K562 (cell line): ENCODE measurements around the gene KNTC1. TPM values are rescaled to one million over a fixed set of nuclear protein-coding genes. Genes with fewer than 3 reads are reported as not detected.

Source experiments
- ATAC-seq: fragments of 200-7000 bp; cut with Tn5 transposase; 3 replicates; pipeline ENCODE4 v1.9.1; 2020; ENCODE audit warnings: moderate library complexity
- BruUV-seq: library from RNA; stranded (reverse); fragments of 400-500 nt; replicated peaks from 2 replicates; lab custom pipeline; 2021; lab: Mats Ljungman, UMichigan
- CTCF ChIA-PET: fragments of 300-600 bp; formaldehyde crosslinking; extraction: SDS; loops from one replicate; lab custom pipeline; 2021; ENCODE audit warnings: low intra/inter-chr PET ratio; lab: Yijun Ruan, JAX
- POLR2A ChIA-PET: fragments of 300-600, 350-650 bp; sonication (Branson Sonifier 250); formaldehyde crosslinking; extraction: SDS; loops from one replicate; lab custom pipeline; 2021; ENCODE audit warnings: antibody characterized with exemption, inconsistent platforms; lab: Yijun Ruan, JAX
- DNase-seq, 4 experiments: peaks; one replicate each; pipeline versions ENCODE4 v3.0.0 to v3.0.0-alpha.2; 2011 to 2018; ENCODE audit warnings: low spot score in 3 of 4, mixed read lengths in 3 of 4; ENCODE audit errors: extremely low read depth in 1 of 4
- FAIRE-seq: peaks from 2 replicates; lab custom pipeline; 2011; peaks lifted over from hg19 to GRCh38; lab: Jason Lieb, UNC
- H2AFZ ChIP-seq: 2 replicates; pipeline ENCODE4 v1.6.0; 2011; ENCODE audit warnings: low read depth, low read length, control low read depth, inconsistent platforms
- H3K27ac ChIP-seq: fragments of 200-600 bp; 3 replicates; pipeline ENCODE4 v1.8.0; 2011; ENCODE audit warnings: low read depth, mild to moderate bottlenecking, control low read depth, inconsistent platforms, low read length, moderate library complexity, mixed read lengths; ENCODE audit errors: extremely low read depth
- H3K27me3 ChIP-seq, 2 experiments: fragments of 300-600 bp in 1 of 2; 2 replicates in 1 of 2; 3 replicates in 1 of 2; pipeline versions ENCODE4 v1.6.0 to v1.8.0; 2011; ENCODE audit warnings: inconsistent platforms in 2 of 2, low read length in 2 of 2, mild to moderate bottlenecking in 1 of 2, mixed read lengths in 1 of 2, moderate library complexity in 1 of 2; ENCODE audit not compliant: control insufficient read depth in 2 of 2, insufficient read depth in 2 of 2
- H3K36me3 ChIP-seq: fragments of 300-600 bp; 3 replicates; pipeline ENCODE4 v1.8.0; 2011; ENCODE audit warnings: mild to moderate bottlenecking, low read length, inconsistent platforms; ENCODE audit not compliant: control insufficient read depth, insufficient read depth
- H3K4me1 ChIP-seq, 2 experiments: fragments of 200-600 bp in 1 of 2; replicated peaks in 1 of 2; 2 replicates in 1 of 2; 3 replicates in 1 of 2; pipeline versions ENCODE4 v1.5.1 to v1.8.0; 2011; ENCODE audit warnings: inconsistent platforms in 2 of 2, low read length in 2 of 2, mild to moderate bottlenecking in 1 of 2, mixed read lengths in 1 of 2, moderate library complexity in 1 of 2; ENCODE audit not compliant: control insufficient read depth in 2 of 2, insufficient read depth in 2 of 2
- H3K4me2 ChIP-seq: 2 replicates; pipeline ENCODE4 v1.6.1; 2011; ENCODE audit warnings: low read length, control low read depth, inconsistent platforms, mixed read lengths; ENCODE audit not compliant: insufficient read depth
- H3K4me3 ChIP-seq: fragments of 200-600 bp; sonication (generic), shearing (Covaris generic); 2 replicates; pipeline ENCODE4 v1.5.1; 2016; ENCODE audit warnings: control low read depth, inconsistent platforms
- H3K79me2 ChIP-seq: fragments of 200-600 bp; 3 replicates; pipeline ENCODE4 v1.8.0; 2011; ENCODE audit warnings: low read length, inconsistent platforms; ENCODE audit not compliant: control insufficient read depth, insufficient read depth
- H3K9ac ChIP-seq, 2 experiments: 2 replicates each; pipeline versions ENCODE4 v1.6.0 to v1.6.1; 2011; ENCODE audit warnings: low read depth in 2 of 2, low read length in 2 of 2, control low read depth in 1 of 2, inconsistent platforms in 1 of 2, mild to moderate bottlenecking in 1 of 2, mixed read lengths in 1 of 2; ENCODE audit not compliant: insufficient read depth in 1 of 2
- H3K9me1 ChIP-seq: one replicate; pipeline ENCODE4 v1.6.0; 2011; ENCODE audit warnings: inconsistent platforms, mild to moderate bottlenecking, low read length, moderate library complexity; ENCODE audit not compliant: control insufficient read depth, insufficient read depth
- H3K9me3 ChIP-seq: replicated peaks from 2 replicates; pipeline ENCODE4 v1.5.1; 2011; ENCODE audit warnings: low read depth, low read length, inconsistent platforms; ENCODE audit not compliant: control insufficient read depth, insufficient read depth
- H4K20me1 ChIP-seq: replicated peaks from 2 replicates; pipeline ENCODE4 v1.6.1; 2011; ENCODE audit warnings: low read length, inconsistent platforms, mixed read lengths; ENCODE audit not compliant: control insufficient read depth, insufficient read depth
- BRCA1 ChIP-seq, 2 experiments: fragments of 450-650 bp in 1 of 2; sonication (generic) in 1 of 2; formaldehyde crosslinking in 1 of 2; IDR thresholded peaks; 2 replicates each; pipeline versions ENCODE4 v1.5.0 to v1.6.1; 2017 to 2020; ENCODE audit warnings: mild to moderate bottlenecking in 1 of 2, missing genetic modification reagents in 1 of 2
- FOXM1 ChIP-seq, 2 experiments: fragments of 450-650 bp in 1 of 2; sonication (generic) in 1 of 2; formaldehyde crosslinking in 1 of 2; IDR thresholded peaks; 2 replicates each; pipeline versions ENCODE4 v1.6.1 to v1.9.0; 2017 to 2022; ENCODE audit warnings: low read depth in 2 of 2, mild to moderate bottlenecking in 2 of 2, missing genetic modification reagents in 1 of 2, moderate library complexity in 1 of 2
- HDAC6 ChIP-seq: IDR thresholded peaks from 2 replicates; pipeline ENCODE4 v1.6.1; 2012; ENCODE audit warnings: low read depth, mild to moderate bottlenecking, control low read depth, inconsistent platforms, low read length, moderate library complexity
- KAT8 ChIP-seq: fragments of 450-650 bp; IDR thresholded peaks from 2 replicates; pipeline ENCODE4 v1.6.1; 2016; ENCODE audit warnings: low read depth, mild to moderate bottlenecking
- MCM7 ChIP-seq, 2 experiments: fragments of 450-650 bp; IDR thresholded peaks; 2 replicates each; pipeline ENCODE4 v1.6.1; 2016 to 2018
- RFX5 ChIP-seq: IDR thresholded peaks from 2 replicates; pipeline ENCODE4 v1.6.1; 2011; ENCODE audit warnings: low read depth, mild to moderate bottlenecking, improper control_type of control experiment, low read length
- RFX7 ChIP-seq: fragments of 250-450 bp; sonication (Bioruptor Pico); IDR thresholded peaks from 2 replicates; pipeline ENCODE4 v1.5.1; 2021; ENCODE audit warnings: mild to moderate bottlenecking
- SAFB2 ChIP-seq: fragments of 200-400 bp; formaldehyde crosslinking; IDR thresholded peaks from 2 replicates; pipeline ENCODE4 v1.6.1; 2018; ENCODE audit warnings: borderline replicate concordance, low read length, low read depth, moderate library complexity; ENCODE audit not compliant: severe bottlenecking
- SIRT6 ChIP-seq: IDR thresholded peaks from one replicate; pipeline ENCODE4 v1.6.1; 2012; ENCODE audit warnings: low read depth, mild to moderate bottlenecking, control low read depth, inconsistent platforms, low read length, moderate library complexity
- SOX6 ChIP-seq: fragments of 450-650 bp; IDR thresholded peaks from 2 replicates; pipeline ENCODE4 v1.6.1; 2014; ENCODE audit warnings: mild to moderate bottlenecking
- TCFL5 ChIP-seq: fragments of 250-450 bp; sonication (Bioruptor Pico); conservative IDR thresholded peaks from 2 replicates; pipeline ENCODE4 v1.6.1; 2021; ENCODE audit warnings: mild to moderate bottlenecking, moderate library complexity, matching md5 sums
- TRIM28 ChIP-seq: fragments of 450-650 bp; IDR thresholded peaks from 2 replicates; pipeline ENCODE4 v1.6.1; 2017
- ZNF3 ChIP-seq: fragments of 250-450 bp; sonication (Bioruptor Pico); IDR thresholded peaks from 2 replicates; pipeline ENCODE4 v1.5.0; 2021; ENCODE audit warnings: mild to moderate bottlenecking, moderate library complexity
- ZSCAN29 ChIP-seq: fragments of 450-650 bp; IDR thresholded peaks from 2 replicates; pipeline ENCODE4 v1.6.1; 2017
- ZSCAN32 ChIP-seq: fragments of 450-650 bp; formaldehyde crosslinking; IDR thresholded peaks from 2 replicates; pipeline ENCODE4 v1.4.0; 2020; ENCODE audit warnings: mild to moderate bottlenecking, moderate library complexity
- WGBS: fragments of 100-300 bp; shearing (Covaris generic); methylation state at CpG from one replicate; pipeline ENCODE4 v1.1.6; 2016; ENCODE audit warnings: low coverage, mixed read lengths; ENCODE audit not compliant: insufficient coverage; ENCODE audit errors: missing lambda C conversion rate; 5-methylcytosine and 5-hydroxymethylcytosine counted together
- in situ Hi-C: fragments of 300-500 bp; cut with MboI; formaldehyde crosslinking; loops from 4 replicates; pipeline ENCODE4 v1.15.0; 2018; ENCODE audit warnings: inconsistent platforms, mixed read lengths
- intact Hi-C: fragments of 100-400 bp; cut with micrococcal nuclease; formaldehyde crosslinking; loops from 2 replicates; pipeline ENCODE4 v1.14.2; 2022
- polyA plus RNA-seq, 8 experiments: library from polyadenylated mRNA; depleted of rRNA in 4 of 8; stranded (reverse) in 5 of 8; unstranded in 3 of 8; fragments of >200 nt; fragmentation: Nextera tagmentation in 2 of 8; fragmentation: Illumina TruSeq in 1 of 8; extraction: Ambion mirVana in 2 of 8; extraction: Trizol in 1 of 8; gene quantifications; 2 replicates each; pipeline versions ENCODE4 v1.2.1 to v1.2.3, GENCODE V29; 2011 to 2014; ENCODE audit warnings: inconsistent platforms in 1 of 8, missing spikeins in 1 of 8
- total RNA-seq, 7 experiments: library from RNA; depleted of rRNA in 6 of 7; stranded (reverse); fragments of >200 nt in 6 of 7; fragmentation: Illumina TruSeq in 2 of 7; extraction: Trizol in 2 of 7; gene quantifications; 2 replicates each; pipeline versions ENCODE4 v1.2.1 to v1.2.3, GENCODE V29; 2011 to 2021; ENCODE audit warnings: low replicate concordance in 1 of 7
- TF ChIP-seq, protein P1 (sequence below), 2 experiments: fragments of 450-650 bp in 1 of 2; sonication (generic) in 1 of 2; formaldehyde crosslinking; conservative IDR thresholded peaks; 2 replicates each; pipeline versions ENCODE4 v1.4.0 to v1.8.1; 2020 to 2022; ENCODE audit warnings: mild to moderate bottlenecking in 1 of 2, missing genetic modification reagents in 1 of 2
- TF ChIP-seq, protein P2 (sequence below), 2 experiments: fragments of 450-650 bp in 1 of 2; sonication (generic) in 1 of 2; formaldehyde crosslinking in 1 of 2; IDR thresholded peaks in 1 of 2; conservative IDR thresholded peaks in 1 of 2; 2 replicates each; pipeline versions ENCODE4 v1.6.1 to v1.8.1; 2016 to 2023; ENCODE audit warnings: mild to moderate bottlenecking in 2 of 2, moderate library complexity in 2 of 2, inconsistent platforms in 1 of 2, missing genetic modification reagents in 1 of 2
- TF ChIP-seq, protein P3 (sequence below): fragments of 450-650 bp; IDR thresholded peaks from 2 replicates; pipeline ENCODE4 v1.6.1; 2017; ENCODE audit warnings: antibody characterized with exemption, mild to moderate bottlenecking

The KNTC1 gene
- total and polyA plus RNA-seq, 9 of the 15 experiments (the other 6 are each of a cell fraction or from before 2014, with no cell fraction given), result 38.9 to 135 (median 99.6) TPM

DNA sequence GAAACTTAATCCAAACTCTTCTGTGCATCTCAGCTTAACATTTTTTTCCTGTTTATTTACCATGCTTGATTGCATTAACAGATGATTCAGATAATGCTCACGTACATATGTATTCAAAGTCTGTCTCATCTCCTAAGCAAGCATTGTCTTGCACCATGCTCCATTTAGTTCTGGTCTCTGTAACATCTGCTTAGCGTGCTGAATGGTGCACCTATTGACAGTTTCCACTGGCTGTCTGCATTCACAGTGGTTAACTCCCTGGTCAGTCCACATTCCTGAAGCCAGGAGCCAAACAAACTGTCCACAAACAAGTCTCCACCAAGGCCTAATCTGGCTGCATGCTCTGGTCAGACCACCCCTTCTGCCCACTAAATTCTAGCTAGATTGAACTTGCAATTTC, 83.9 kb downstream of the KNTC1 start:
- Histone ChIP-seq H3K4me3 (no peak overlapping the region), H3K4me2 (no peak overlapping the region), H3K27me3 (no peaks in the 10 kb centered on the region), H2AFZ (no peak overlapping the region), H3K27ac (no peak overlapping the region), H3K79me2 (no peaks in the 10 kb centered on the region), H4K20me1 (no peaks in the 10 kb centered on the region; the same call in 1 of the 2 replicates), H3K9me1 (no peaks in the 10 kb centered on the region), H3K9ac (no peak overlapping the region), H3K9me3 (no peaks in the 10 kb centered on the region), H3K4me1 (no peaks in the 10 kb centered on the region), H3K36me3 (peaks cover 88% of the 10 kb centered on the region)
- WGBS, result 94% methylated on average over 2 of the region's 2 CpGs
- DNase-seq, result no peak
- TF ChIP-seq BRCA1 (IDR thresholded peaks at IDR 0.05) (no peak), BRCA1 (CRISPR knock-in tag; IDR thresholded peaks at IDR 0.05) (no peak), SAFB2 (no peak), TCFL5 (CRISPR knock-in tag) (no peak), RFX5 (no peak), HDAC6 (no peak), MCM7 (IDR thresholded peaks at IDR 0.05) (no peak), SOX6 (no peak), ZSCAN32 (CRISPR knock-in tag) (no peak), SIRT6 (no peak), ZSCAN29 (no peak), TRIM28 (no peak), FOXM1 (IDR thresholded peaks at IDR 0.05; ENCODE audit: low read depth) (no peak), FOXM1 (CRISPR knock-in tag; IDR thresholded peaks at IDR 0.05; ENCODE audit: low read depth) (no peak), ZNF3 (CRISPR knock-in tag) (no peak), RFX7 (no peak), KAT8 (no peak)
- TF ChIP-seq, protein P1, sequence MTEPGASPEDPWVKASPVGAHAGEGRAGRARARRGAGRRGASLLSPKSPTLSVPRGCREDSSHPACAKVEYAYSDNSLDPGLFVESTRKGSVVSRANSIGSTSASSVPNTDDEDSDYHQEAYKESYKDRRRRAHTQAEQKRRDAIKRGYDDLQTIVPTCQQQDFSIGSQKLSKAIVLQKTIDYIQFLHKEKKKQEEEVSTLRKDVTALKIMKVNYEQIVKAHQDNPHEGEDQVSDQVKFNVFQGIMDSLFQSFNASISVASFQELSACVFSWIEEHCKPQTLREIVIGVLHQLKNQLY (CRISPR knock-in tag; conservative IDR thresholded peaks at IDR 0.05), result no peak
- TF ChIP-seq, protein P2, sequence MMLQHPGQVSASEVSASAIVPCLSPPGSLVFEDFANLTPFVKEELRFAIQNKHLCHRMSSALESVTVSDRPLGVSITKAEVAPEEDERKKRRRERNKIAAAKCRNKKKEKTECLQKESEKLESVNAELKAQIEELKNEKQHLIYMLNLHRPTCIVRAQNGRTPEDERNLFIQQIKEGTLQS (IDR thresholded peaks at IDR 0.05), result no peak
- TF ChIP-seq, protein P2 (CRISPR knock-in tag; conservative IDR thresholded peaks at IDR 0.05), result no peak
- TF ChIP-seq, protein P3, sequence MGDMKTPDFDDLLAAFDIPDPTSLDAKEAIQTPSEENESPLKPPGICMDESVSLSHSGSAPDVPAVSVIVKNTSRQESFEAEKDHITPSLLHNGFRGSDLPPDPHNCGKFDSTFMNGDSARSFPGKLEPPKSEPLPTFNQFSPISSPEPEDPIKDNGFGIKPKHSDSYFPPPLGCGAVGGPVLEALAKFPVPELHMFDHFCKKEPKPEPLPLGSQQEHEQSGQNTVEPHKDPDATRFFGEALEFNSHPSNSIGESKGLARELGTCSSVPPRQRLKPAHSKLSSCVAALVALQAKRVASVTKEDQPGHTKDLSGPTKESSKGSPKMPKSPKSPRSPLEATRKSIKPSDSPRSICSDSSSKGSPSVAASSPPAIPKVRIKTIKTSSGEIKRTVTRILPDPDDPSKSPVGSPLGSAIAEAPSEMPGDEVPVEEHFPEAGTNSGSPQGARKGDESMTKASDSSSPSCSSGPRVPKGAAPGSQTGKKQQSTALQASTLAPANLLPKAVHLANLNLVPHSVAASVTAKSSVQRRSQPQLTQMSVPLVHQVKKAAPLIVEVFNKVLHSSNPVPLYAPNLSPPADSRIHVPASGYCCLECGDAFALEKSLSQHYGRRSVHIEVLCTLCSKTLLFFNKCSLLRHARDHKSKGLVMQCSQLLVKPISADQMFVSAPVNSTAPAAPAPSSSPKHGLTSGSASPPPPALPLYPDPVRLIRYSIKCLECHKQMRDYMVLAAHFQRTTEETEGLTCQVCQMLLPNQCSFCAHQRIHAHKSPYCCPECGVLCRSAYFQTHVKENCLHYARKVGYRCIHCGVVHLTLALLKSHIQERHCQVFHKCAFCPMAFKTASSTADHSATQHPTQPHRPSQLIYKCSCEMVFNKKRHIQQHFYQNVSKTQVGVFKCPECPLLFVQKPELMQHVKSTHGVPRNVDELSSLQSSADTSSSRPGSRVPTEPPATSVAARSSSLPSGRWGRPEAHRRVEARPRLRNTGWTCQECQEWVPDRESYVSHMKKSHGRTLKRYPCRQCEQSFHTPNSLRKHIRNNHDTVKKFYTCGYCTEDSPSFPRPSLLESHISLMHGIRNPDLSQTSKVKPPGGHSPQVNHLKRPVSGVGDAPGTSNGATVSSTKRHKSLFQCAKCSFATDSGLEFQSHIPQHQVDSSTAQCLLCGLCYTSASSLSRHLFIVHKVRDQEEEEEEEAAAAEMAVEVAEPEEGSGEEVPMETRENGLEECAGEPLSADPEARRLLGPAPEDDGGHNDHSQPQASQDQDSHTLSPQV, result no peak
- BruUV-seq, result no TSS peak
- intact Hi-C loops (no loop called here), in situ Hi-C loops (no loop called here)
- ATAC-seq, result no peak
- ChIA-PET POLR2A (interaction anchor here (0.5 to 1.3 kb wide), 2 partner anchors 43 to 56 kb away, joined by 3 to 7 read pairs; no protein-coding TSS in a partner anchor), CTCF (no interaction called here)
- no peak for FAIRE-seq
